NCI-H146 treated with DMSO at 0.1 percent for 48 hours (cell line): ENCODE results near the gene TSPEAR.
"Not testable (repeated sequence)": the region's sequence is repeated elsewhere in the genome, so short reads cannot be mapped to it uniquely, and the experiment has no call there.

Source experiments
- DNase-seq: peaks from one replicate; lab custom pipeline; 2025; ENCODE audit not compliant: unreplicated experiment; lab: John Stamatoyannopoulos, UW

TSPEAR gene

GRCh38 chr21:44612669-44613229, 98.6 kb downstream of the TSPEAR start:
- no peak for DNase-seq

GRCh38 chr21:44612029-44612486, 99.3 kb downstream of the TSPEAR start, which contains the start of gene KRTAP10-8:
TSS of gene KRTAP10-8 (plus strand) at chr21:44612079. CDS start at chr21:44612101, 22 bp downstream.
- DNase-seq, result no peak

- no peak for DNase-seq
Observed at GRCh38 chr21:44611551-44611950, 99.8 kb downstream of the TSPEAR start.

- not testable (repeated sequence) for DNase-seq
Observed at GRCh38 chr21:44610157-44610843, 101.1 kb downstream of the TSPEAR start.

GRCh38 chr21:44609193-44609592, 102.2 kb downstream of the TSPEAR start:
- no peak for DNase-seq

- no peak for DNase-seq
Observed at GRCh38 chr21:44606495-44606894, 104.9 kb downstream of the TSPEAR start.

GRCh38 chr21:44603911-44604310, 107.5 kb downstream of the TSPEAR start:
- no peak for DNase-seq

- DNase-seq, result no peak
Observed at GRCh38 chr21:44603109-44603875, 108.1 kb downstream of the TSPEAR start.

GRCh38 chr21:44602463-44602850, 108.9 kb downstream of the TSPEAR start:
- no peak for DNase-seq

GRCh38 chr21:44601596-44602462, 109.5 kb downstream of the TSPEAR start:
- no peak for DNase-seq

- not testable (repeated sequence) for DNase-seq
Observed at GRCh38 chr21:44601091-44601490, 110.3 kb downstream of the TSPEAR start.

GRCh38 chr21:44600118-44600978, 111.0 kb downstream of the TSPEAR start, which contains the start of gene KRTAP10-7:
TSS of gene KRTAP10-7 (plus strand) at chr21:44600597. CDS start at chr21:44600622, 25 bp downstream.
- not testable (repeated sequence) for DNase-seq

- no peak for DNase-seq
Observed at GRCh38 chr21:44599264-44600029, 111.9 kb downstream of the TSPEAR start.

- DNase-seq, result no peak
Observed at GRCh38 chr21:44598061-44598460, 113.3 kb downstream of the TSPEAR start.

GRCh38 chr21:44596068-44596725, 115.2 kb downstream of the TSPEAR start:
- DNase-seq, result no peak

GRCh38 chr21:44595524-44595923, 115.8 kb downstream of the TSPEAR start:
- DNase-seq, result no peak

GRCh38 chr21:44594406-44594916, 116.9 kb downstream of the TSPEAR start:
- DNase-seq, result no peak
